Endothelial cell of umbilical vein (primary cell): ENCODE measurements around the gene LMAN1L. TPM values are rescaled to one million over a fixed set of nuclear protein-coding genes. Genes with fewer than 3 reads are reported as not detected.

Experiments
- BruUV-seq: library from RNA; stranded (reverse); fragments of 400-500 nt; replicated peaks from 2 replicates; lab custom pipeline; 2021; lab: Mats Ljungman, UMichigan
- CTCF ChIA-PET: fragments of 300-600, 350-600 bp; sonication (Branson Sonifier 250); formaldehyde crosslinking; loops from one replicate; lab custom pipeline; 2021; ENCODE audit warnings: antibody characterized with exemption, inconsistent platforms; lab: Charles Lee
- POLR2A ChIA-PET: fragments of 300-600, 350-600 bp; sonication (Branson Sonifier 250); formaldehyde crosslinking; loops from one replicate; lab custom pipeline; 2021; ENCODE audit warnings: antibody characterized with exemption, inconsistent platforms; lab: Charles Lee
- DNase-seq: peaks from one replicate; pipeline ENCODE4 v3.0.0-alpha.2; 2011; ENCODE audit warnings: low read depth, low spot score
- FAIRE-seq: peaks from 2 replicates; lab custom pipeline; 2011; peaks lifted over from hg19 to GRCh38; lab: Jason Lieb, UNC
- H2AFZ ChIP-seq: 2 replicates; pipeline ENCODE4 v1.6.0; 2012; ENCODE audit warnings: low read depth, low read length, control low read depth, inconsistent platforms
- H3K27ac ChIP-seq: 2 replicates; pipeline ENCODE4 v1.5.1; 2011; ENCODE audit warnings: low read depth, mild to moderate bottlenecking, control low read depth, low read length, moderate library complexity; ENCODE audit not compliant: insufficient read depth
- H3K27me3 ChIP-seq, 2 experiments: 2 replicates each; pipeline versions ENCODE4 v1.6.0 to v1.6.1; 2011; ENCODE audit warnings: low read length in 2 of 2, mixed read lengths in 1 of 2; ENCODE audit not compliant: control insufficient read depth in 2 of 2, insufficient read depth in 2 of 2
- H3K36me3 ChIP-seq, 2 experiments: 2 replicates in 1 of 2; 3 replicates in 1 of 2; pipeline ENCODE4 v1.5.1; 2011; ENCODE audit warnings: low read length in 2 of 2, mild to moderate bottlenecking in 1 of 2, moderate library complexity in 1 of 2; ENCODE audit not compliant: control insufficient read depth in 2 of 2, insufficient read depth in 2 of 2; ENCODE audit errors: extremely low read depth in 1 of 2
- H3K4me1 ChIP-seq: 3 replicates; pipeline ENCODE4 v1.5.1; 2011; ENCODE audit warnings: mild to moderate bottlenecking, low read length; ENCODE audit not compliant: control insufficient read depth, insufficient read depth; ENCODE audit errors: extremely low read depth
- H3K4me2 ChIP-seq: 2 replicates; pipeline ENCODE4 v1.6.1; 2011; ENCODE audit warnings: low read length, control low read depth, mixed read lengths; ENCODE audit not compliant: insufficient read depth
- H3K4me3 ChIP-seq, 3 experiments: fragments of 200-600 bp in 1 of 3; sonication (generic), shearing (Covaris generic) in 1 of 3; replicated peaks in 1 of 3; 2 replicates each; pipeline ENCODE4 v1.5.1; 2011 to 2016; ENCODE audit warnings: control low read depth in 3 of 3, low read length in 3 of 3, mild to moderate bottlenecking in 2 of 3, inconsistent platforms in 1 of 3, low read depth in 1 of 3, moderate library complexity in 1 of 3; ENCODE audit not compliant: insufficient read depth in 1 of 3
- H3K79me2 ChIP-seq: 2 replicates; pipeline ENCODE4 v1.6.0; 2012; ENCODE audit warnings: low read length, inconsistent platforms; ENCODE audit not compliant: control insufficient read depth, insufficient read depth
- H3K9ac ChIP-seq: replicated peaks from 2 replicates; pipeline ENCODE3; 2011; ENCODE audit warnings: low read length, control low read depth; ENCODE audit not compliant: insufficient read depth; ENCODE audit errors: extremely low read depth
- H3K9me1 ChIP-seq: replicated peaks from 3 replicates; pipeline ENCODE4 v1.6.0; 2011; ENCODE audit warnings: mild to moderate bottlenecking, low read length; ENCODE audit not compliant: control insufficient read depth, insufficient read depth; ENCODE audit errors: extremely low read depth
- H3K9me3 ChIP-seq: replicated peaks from 2 replicates; pipeline ENCODE4 v1.5.1; 2012; ENCODE audit warnings: low read length, inconsistent platforms; ENCODE audit not compliant: control insufficient read depth, insufficient read depth
- H4K20me1 ChIP-seq: replicated peaks from 2 replicates; pipeline ENCODE3; 2011; ENCODE audit warnings: mild to moderate bottlenecking, low read length; ENCODE audit not compliant: control insufficient read depth, insufficient read depth; ENCODE audit errors: extremely low read depth
- CTCF ChIP-seq, 2 donors: IDR thresholded peaks; 1 replicate in 1 of 2; 2 replicates in 1 of 2; pipeline ENCODE4 v1.5.1; 2011; ENCODE audit warnings: low read length in 2 of 2, mild to moderate bottlenecking in 2 of 2, moderate library complexity in 2 of 2, control low read depth in 1 of 2, inconsistent platforms in 1 of 2, low read depth in 1 of 2; ENCODE audit not compliant: insufficient read depth in 1 of 2; ENCODE audit errors: extremely low read depth in 1 of 2
- EZH2 ChIP-seq: IDR thresholded peaks from 2 replicates; pipeline ENCODE4 v1.6.1; 2012; ENCODE audit warnings: borderline replicate concordance, low read depth, mild to moderate bottlenecking, moderate library complexity, low read length, inconsistent platforms; ENCODE audit not compliant: severe bottlenecking
- FOS ChIP-seq: IDR thresholded peaks from 2 replicates; pipeline ENCODE4 v1.6.1; 2011; ENCODE audit warnings: mild to moderate bottlenecking, low read length, moderate library complexity, borderline replicate concordance; ENCODE audit not compliant: insufficient read depth
- GATA2 ChIP-seq: IDR thresholded peaks from 2 replicates; pipeline ENCODE4 v1.7.0; 2011; ENCODE audit warnings: low read depth, mild to moderate bottlenecking, moderate library complexity, mixed read lengths, low read length; ENCODE audit not compliant: insufficient read length, insufficient read depth
- JUN ChIP-seq: IDR thresholded peaks from 2 replicates; pipeline ENCODE4 v1.6.1; 2011; ENCODE audit warnings: borderline replicate concordance, low read depth; ENCODE audit not compliant: insufficient read length, insufficient read depth
- MAX ChIP-seq: IDR thresholded peaks from 2 replicates; pipeline ENCODE4 v1.6.1; 2011; ENCODE audit not compliant: insufficient read depth, insufficient read length
- MYC ChIP-seq: IDR thresholded peaks from one replicate; pipeline ENCODE4 v1.6.1; 2011; ENCODE audit warnings: mild to moderate bottlenecking, low read depth, low read length
- POLR2A ChIP-seq: IDR thresholded peaks from 2 replicates; pipeline ENCODE4 v1.6.1; 2012; ENCODE audit warnings: low read depth, mild to moderate bottlenecking, control low read depth, low read length
- POLR2AphosphoS5 ChIP-seq: IDR thresholded peaks from 2 replicates; pipeline ENCODE4 v1.6.1; 2012; ENCODE audit warnings: low read depth, mild to moderate bottlenecking, control low read depth, low read length, moderate library complexity; ENCODE audit not compliant: insufficient read depth
- dilution Hi-C: fragments of 300-500 bp; cut with MboI; formaldehyde crosslinking; loops from one replicate; pipeline ENCODE4 v1.15.0; 2019; ENCODE audit warnings: low sequenced_read_pairs; ENCODE audit not compliant: extremely low pct_ligation_motif_present
- intact Hi-C: fragments of 100-400 bp; cut with micrococcal nuclease; formaldehyde crosslinking; loops from one replicate; pipeline ENCODE4 v1.10.0; 2022
- polyA plus RNA-seq, 4 experiments: library from polyadenylated mRNA; depleted of rRNA in 3 of 4; stranded (reverse) in 3 of 4; unstranded in 1 of 4; fragments of >200 nt; gene quantifications; 2 replicates each; pipeline versions ENCODE4 v1.2.1 to v1.2.3, GENCODE V29; 2011 to 2012; ENCODE audit warnings: missing spikeins in 1 of 4
- total RNA-seq: library from RNA; stranded (reverse); gene quantifications from 2 replicates; pipeline ENCODE4 v1.2.3, GENCODE V29; 2021

LMAN1L gene
- total and polyA plus RNA-seq, 2 donors (not counting 3 experiments of a cell fraction or from before 2014, with no cell fraction given) = not detected

GRCh38 chr15:74780523-74781430, 31.9 kb upstream of the LMAN1L start:
- ChIA-PET CTCF (interaction anchor here (1.2 to 8.3 kb wide), 9 partner anchors 11 to 170 kb away, joined by 3 to 98 read pairs (median 6); partner anchors contain the start of gene COX5A), POLR2A (no interaction called here)
- Histone ChIP-seq H3K27me3 (no peaks in the 10 kb centered on the region), H2AFZ (no peak overlapping the region), H3K36me3 (peaks cover 0 to 3% of the 10 kb centered on the region in 2 experiments), H3K9me1 (no peaks in the 10 kb centered on the region), H3K4me1 (peaks cover 39% of the 10 kb centered on the region), H3K9ac (no peak overlapping the region), H3K4me2 (peak overlapping the region; percentile 63), H3K4me3 (peak overlapping the region in 1 of 3 experiments; percentile 43), H3K27ac (no peak overlapping the region), H3K9me3 (no peaks in the 10 kb centered on the region), H4K20me1 (peaks cover 2% of the 10 kb centered on the region), H3K79me2 (peaks cover 34% of the 10 kb centered on the region)
- peak; percentile 48 for FAIRE-seq
- TF ChIP-seq POLR2A = no peak
- TF ChIP-seq EZH2 = no peak
- no peak for TF ChIP-seq POLR2AphosphoS5
- TF ChIP-seq JUN = no peak
- no peak for TF ChIP-seq CTCF (IDR thresholded peaks at IDR 0.05; ENCODE audit: extremely low read depth in 1 of 2, insufficient read depth in 1 of 2, low read depth in 1 of 2, low read length in 2 of 2)
- TF ChIP-seq MAX = no peak
- TF ChIP-seq MYC = no peak
- TF ChIP-seq FOS = no peak
- no peak for TF ChIP-seq GATA2
- no peak for DNase-seq
- dilution Hi-C loops = no loop called here
- intact Hi-C loops = loop anchor here (1.0 kb wide), 1 partner anchor 20 kb away; no protein-coding TSS in a partner anchor
- BruUV-seq = no TSS peak
